ENCODE measurements around the gene GJB1. TPM values are rescaled to one million over a fixed set of nuclear protein-coding genes. Genes with fewer than 3 reads are reported as not detected.
"Not testable (repeated sequence)": the region's sequence is repeated elsewhere in the genome, so short reads cannot be mapped to it uniquely, and the experiment has no call there.

GJB1 gene
- total and polyA plus RNA-seq, 2 of the 4 experiments (the other 2 are of a cell fraction) = not detected

DNA sequence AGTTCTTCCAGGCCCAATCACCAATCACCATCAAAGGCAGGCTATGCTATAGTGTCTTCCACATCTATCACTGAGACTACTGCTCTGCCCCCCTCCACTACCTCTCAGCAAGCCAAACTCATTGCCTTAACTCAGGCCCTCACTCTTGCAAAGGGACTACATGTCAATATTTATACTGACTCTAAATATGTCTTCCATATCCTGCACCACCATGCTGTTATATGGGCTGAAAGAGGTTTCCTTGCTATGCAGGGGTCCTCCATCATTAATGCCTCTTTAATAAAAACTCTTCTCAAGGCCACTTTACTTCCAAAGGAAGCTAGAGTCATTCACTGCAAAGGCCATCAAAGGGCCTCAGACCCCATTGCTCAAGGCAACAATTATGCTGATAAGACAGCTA is 45.6 kb downstream of the GJB1 start:
- H3K9ac ChIP-seq (ENCODE audit: low read depth, low read length); BruUV-seq (replicated peaks); H2AK9ac ChIP-seq (replicated peaks; ENCODE audit: low read depth, low read length, poor library complexity); H4K8ac ChIP-seq (ENCODE audit: low read depth in 2 of 2, low read length in 2 of 2); H3K27me3 ChIP-seq (ENCODE audit: control insufficient read depth, insufficient read depth, low read length); H2BK5ac ChIP-seq (ENCODE audit: low read depth, low read length, poor library complexity, severe bottlenecking); H2BK120ac ChIP-seq (ENCODE audit: low read depth, low read length); H3K9me3 ChIP-seq (ENCODE audit: control insufficient read depth, insufficient read depth, low read length); H4K91ac ChIP-seq (ENCODE audit: insufficient read depth, low read depth, low read length); H3K4me2 ChIP-seq (ENCODE audit: low read depth, low read length); H3K4ac ChIP-seq (ENCODE audit: low read depth, low read length); H2BK15ac ChIP-seq (ENCODE audit: low read depth, low read length); H4K5ac ChIP-seq (ENCODE audit: low read depth, low read length); dilution Hi-C loops (cut with HindIII; ENCODE audit: low sequenced_read_pairs, unreplicated experiment); H2BK20ac ChIP-seq (ENCODE audit: low read depth, low read length); in situ Hi-C loops (cut with MboI; ENCODE audit: low sequenced_read_pairs); H3K14ac ChIP-seq (replicated peaks; ENCODE audit: low read depth, low read length); H3K56ac ChIP-seq (ENCODE audit: extremely low read depth, insufficient read depth, low read length); H3K36me3 ChIP-seq (ENCODE audit: control insufficient read depth, insufficient read depth, low read length); H3K27ac ChIP-seq (ENCODE audit: insufficient read depth, low read length); H3K4me1 ChIP-seq (ENCODE audit: control insufficient read depth, insufficient read depth, low read length); H2AK5ac ChIP-seq (ENCODE audit: low read depth, low read length); H3K4me3 ChIP-seq (ENCODE audit: insufficient read depth, low read depth, low read length); CTCF ChIA-PET; DNase-seq; H3K9me1 ChIP-seq (ENCODE audit: insufficient read depth, low read length); H3K23ac ChIP-seq (ENCODE audit: low read depth, low read length); intact Hi-C loops (cut with micrococcal nuclease); POLR2A ChIA-PET (ENCODE audit: unreplicated experiment); H3K79me1 ChIP-seq (ENCODE audit: low read depth in 1 of 2, low read length in 2 of 2); H3K18ac ChIP-seq (ENCODE audit: low read depth, low read length); ATAC-seq (ENCODE audit: low read depth); H2AFZ ChIP-seq (replicated peaks; ENCODE audit: low read length, poor library complexity); H4K20me1 ChIP-seq (ENCODE audit: insufficient read depth, low read length): not testable (repeated sequence)

All from IMR-90 (cell line).